Limb (tissue), 2 donors: ENCODE measurements around the gene CD4.
A peak's percentile ranks its signal among the peaks of the same experiment; 100 is the strongest.
"Not testable (repeated sequence)": the region's sequence is repeated elsewhere in the genome, so short reads cannot be mapped to it uniquely, and the experiment has no call there.

ENCODE experiments used
- DNase-seq, 2 donors: peaks; one replicate each; pipeline ENCODE4 v3.0.0-alpha.2; 2016; ENCODE audit errors: extremely low spot score in 2 of 2

The CD4 gene

GRCh38 chr12:6845395-6845794 lies 56.1 kb downstream of the CD4 start:
- DNase-seq: no peak

GRCh38 chr12:6846316-6846869 lies 57.1 kb downstream of the CD4 start:
- no peak for DNase-seq

GRCh38 chr12:6847676-6848075 lies 58.3 kb downstream of the CD4 start:
- no peak for DNase-seq

- no peak for DNase-seq
Measured at GRCh38 chr12:6849427-6849826, 60.1 kb downstream of the CD4 start.

DNA sequence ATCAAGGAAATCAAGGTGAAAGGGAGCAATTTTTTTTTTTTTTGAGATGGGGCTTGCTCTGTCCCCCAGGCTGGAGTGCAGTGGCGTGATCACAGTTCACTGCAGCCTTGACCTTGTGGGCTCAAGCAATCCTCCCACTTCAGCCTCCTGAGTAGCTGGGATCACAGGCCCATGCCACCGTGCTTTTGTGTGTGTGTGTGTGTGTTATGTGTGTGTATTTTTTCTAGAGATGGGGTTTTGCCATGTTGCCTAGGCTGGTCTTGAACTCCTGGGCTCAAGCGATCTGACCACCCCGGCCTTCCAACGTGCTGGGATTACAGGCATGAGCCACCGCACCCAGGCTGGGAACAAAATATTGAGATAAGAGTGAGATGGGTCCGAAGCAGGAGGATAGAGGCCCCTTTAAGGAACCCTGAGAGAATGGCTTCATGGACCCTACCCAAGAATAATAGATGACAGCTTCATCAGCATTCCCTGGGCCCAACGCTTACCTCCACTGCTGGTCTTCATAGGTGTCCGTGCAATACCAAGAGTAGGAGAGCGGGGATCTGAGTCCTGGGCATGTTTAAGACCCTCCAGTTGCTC lies 60.7 kb downstream of the CD4 start:
- DNase-seq: no peak

GRCh38 chr12:6850796-6851152 lies 61.4 kb downstream of the CD4 start:
- DNase-seq: no peak

DNA sequence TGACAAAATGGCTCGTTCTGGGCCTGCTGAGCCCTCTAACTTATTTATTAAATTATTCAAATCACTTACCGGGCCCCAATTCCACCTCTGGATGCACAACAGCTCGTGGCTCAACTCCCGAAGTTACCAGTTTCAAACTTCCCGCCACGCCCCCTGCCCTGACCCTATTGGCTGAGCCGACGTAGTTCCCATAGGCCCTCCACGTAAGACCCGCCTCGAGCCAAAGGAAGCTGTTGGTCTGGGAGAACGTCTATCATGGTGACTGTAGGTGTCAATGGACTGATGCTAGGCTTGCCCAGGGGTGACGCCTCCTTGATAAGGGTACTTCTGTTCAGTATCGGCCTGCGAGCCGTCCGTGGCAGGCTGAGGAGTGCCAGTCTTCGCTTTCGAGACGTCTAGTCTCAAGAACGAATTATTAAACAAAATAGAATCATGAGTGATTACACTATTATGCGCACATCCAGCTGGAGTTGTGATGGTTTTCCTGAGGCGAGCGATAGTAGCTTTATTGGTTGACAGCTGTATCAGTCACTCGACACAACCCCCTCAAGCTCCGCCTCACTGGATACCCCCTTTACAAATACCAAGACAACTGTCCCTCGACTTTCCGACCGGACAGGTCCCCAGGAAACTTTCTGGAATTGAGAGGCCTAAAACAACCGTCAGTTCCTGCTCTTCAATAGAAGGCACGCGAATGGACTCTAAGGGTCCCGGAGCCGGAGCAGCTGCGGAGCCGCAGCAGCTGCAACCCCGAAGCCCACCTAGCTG lies 62.0 kb downstream of the CD4 start, which contains the start of gene CDCA3:
Gene CDCA3, minus strand, starts transcription at position 134 of the 768 bp plus-strand sequence. CDS start 334 bp downstream, outside the sequence.
- DNase-seq: peak; percentile 93 to 98

- peak; percentile 99 to 100 for DNase-seq
Measured at GRCh38 chr12:6851921-6852650, 62.8 kb downstream of the CD4 start, which contains the start of gene USP5. USP5 (plus strand) TSS chr12:6852150; CDS start chr12:6852180, 30 bp downstream.

DNA sequence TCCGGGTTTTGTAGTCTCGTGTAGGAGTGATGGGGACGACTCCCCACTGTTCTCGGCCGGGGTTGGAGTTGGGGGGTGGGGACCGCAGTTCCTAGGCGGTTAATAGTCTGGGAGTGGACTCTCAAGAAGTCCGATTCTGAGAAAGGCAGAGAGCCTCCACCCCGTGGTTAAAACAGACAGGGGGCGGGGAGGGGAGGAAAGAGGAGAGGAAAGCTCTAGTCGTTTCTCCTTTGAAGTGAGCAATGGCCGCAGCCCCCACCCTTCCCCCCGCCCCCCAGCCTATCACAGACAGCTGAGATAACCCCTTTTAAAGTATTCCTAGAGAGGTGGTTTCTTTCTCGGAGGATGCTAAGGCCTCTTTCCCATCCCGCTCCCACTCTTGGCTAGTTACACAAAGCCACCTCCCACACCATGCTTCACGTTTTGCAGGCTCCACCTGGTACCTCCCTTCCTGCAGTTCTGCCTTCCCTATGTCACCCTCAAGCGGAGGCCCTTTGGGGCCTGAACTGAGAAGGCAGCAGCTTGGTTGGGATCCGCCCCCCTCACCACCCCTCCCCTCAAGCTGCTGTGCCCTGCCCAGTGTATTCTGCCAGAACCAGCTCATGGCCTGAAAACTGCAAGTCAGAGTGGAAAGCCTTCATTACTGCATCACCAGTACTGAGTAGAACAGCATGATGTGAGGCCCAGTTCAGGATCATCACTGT lies 63.5 kb downstream of the CD4 start:
- peak in 1 of 2 donors; percentile 65 for DNase-seq

DNA sequence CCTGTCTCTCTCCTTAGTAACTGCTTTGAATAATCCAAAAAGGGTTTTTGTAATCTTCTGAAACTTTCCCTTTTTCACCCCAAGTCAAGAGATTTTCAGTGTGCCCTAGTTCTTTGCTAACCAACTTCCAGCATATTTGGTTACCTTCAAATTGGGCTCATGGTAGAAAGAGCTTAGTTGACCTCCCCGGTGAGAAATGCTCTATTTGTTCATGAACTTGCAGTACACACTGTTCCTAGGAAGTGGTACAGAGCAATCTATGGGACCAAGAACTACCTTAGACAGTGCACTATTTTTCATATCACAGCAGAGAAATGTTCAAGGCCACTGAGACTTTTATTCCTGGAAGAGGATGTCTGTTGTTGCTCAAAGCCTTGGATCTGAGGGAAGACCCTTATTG lies 64.3 kb downstream of the CD4 start:
- no peak for DNase-seq

- no peak for DNase-seq
Measured at GRCh38 chr12:6854036-6854435, 64.7 kb downstream of the CD4 start.

GRCh38 chr12:6855322-6855721 lies 66.0 kb downstream of the CD4 start:
- no peak for DNase-seq

DNA sequence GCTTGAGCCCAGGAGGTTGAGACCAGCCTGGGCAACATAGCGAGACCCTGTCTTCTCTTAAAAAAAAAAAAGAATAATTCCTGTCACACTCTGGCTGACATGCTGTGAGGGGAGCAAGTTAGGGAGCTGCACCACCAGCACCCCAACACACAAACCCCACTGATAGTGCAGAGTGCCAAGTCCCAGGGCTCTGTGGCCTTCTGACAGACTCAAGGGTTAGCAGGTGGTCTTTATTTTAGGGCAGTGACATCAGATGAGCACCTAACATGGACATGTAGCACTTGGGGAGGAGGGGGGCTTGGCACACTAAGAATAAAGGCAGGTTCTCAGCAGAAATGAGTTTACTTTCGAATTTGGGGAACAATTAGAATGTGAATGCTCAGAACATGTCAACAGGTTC lies 69.5 kb downstream of the CD4 start:
- DNase-seq: no peak

DNA sequence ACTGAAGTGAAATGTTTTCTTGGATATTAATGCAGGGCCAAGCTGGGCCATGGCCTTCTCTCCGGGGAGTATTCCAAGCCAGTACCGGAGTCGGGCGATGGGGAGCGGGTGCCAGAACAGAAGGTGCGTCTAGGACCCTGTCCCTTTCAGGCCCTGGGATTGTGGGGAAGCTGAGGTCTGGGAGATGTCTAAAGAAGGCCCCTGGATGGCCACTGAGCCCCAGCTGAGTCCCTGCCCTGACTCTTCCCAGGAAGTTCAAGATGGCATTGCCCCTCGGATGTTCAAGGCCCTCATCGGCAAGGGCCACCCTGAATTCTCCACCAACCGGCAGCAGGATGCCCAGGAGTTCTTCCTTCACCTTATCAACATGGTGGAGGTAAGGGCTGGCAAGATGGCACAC lies 70.8 kb downstream of the CD4 start:
- no peak for DNase-seq

DNA sequence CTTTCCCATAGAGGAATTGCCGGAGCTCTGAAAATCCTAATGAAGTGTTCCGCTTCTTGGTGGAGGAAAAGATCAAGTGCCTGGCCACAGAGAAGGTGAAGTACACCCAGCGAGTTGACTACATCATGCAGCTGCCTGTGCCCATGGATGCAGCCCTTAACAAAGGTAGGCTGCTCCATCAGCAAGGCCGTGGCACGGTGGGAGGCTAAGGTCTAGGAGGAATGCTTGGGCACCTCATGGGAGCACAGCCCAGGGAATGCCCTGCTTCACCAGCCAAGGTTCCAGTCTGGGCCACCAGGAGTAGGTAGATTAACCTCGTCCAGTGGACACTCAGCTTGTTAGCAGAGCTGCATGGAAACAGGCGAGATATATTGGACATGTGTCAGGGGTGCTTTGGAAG lies 71.6 kb downstream of the CD4 start:
- DNase-seq: no peak

DNA sequence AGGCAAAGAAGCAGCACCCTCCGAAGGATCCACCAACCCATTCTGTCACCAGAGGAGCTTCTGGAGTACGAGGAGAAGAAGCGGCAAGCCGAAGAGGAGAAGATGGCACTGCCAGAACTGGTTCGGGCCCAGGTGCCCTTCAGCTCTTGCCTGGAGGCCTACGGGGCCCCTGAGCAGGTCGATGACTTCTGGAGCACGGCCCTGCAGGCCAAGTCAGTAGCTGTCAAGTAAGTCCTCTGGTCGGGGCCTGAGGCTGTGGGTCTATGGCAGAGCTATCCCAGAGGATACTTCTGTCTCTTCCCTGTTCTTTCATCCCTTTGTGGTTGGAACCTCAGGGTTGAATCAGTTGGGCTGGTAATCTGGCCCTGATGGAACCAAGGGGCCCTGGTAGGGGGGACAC lies 72.1 kb downstream of the CD4 start:
- DNase-seq: no peak

DNA sequence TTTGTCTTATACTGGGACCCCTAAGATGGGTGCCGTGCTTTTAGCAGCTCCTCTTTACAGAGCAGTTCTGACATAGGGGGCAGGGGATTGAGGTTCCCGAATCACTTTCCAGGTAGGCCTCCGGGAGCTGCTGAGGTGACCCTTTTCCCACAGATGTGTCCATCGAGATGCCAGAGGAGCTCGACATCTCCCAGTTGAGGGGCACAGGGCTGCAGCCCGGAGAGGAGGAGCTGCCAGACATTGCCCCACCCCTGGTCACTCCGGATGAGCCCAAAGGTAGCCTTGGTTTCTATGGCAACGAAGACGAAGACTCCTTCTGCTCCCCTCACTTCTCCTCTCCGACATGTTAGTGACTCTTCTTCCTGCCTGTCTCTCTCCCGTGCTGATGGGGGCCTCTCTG lies 73.7 kb downstream of the CD4 start:
- DNase-seq: no peak

DNA sequence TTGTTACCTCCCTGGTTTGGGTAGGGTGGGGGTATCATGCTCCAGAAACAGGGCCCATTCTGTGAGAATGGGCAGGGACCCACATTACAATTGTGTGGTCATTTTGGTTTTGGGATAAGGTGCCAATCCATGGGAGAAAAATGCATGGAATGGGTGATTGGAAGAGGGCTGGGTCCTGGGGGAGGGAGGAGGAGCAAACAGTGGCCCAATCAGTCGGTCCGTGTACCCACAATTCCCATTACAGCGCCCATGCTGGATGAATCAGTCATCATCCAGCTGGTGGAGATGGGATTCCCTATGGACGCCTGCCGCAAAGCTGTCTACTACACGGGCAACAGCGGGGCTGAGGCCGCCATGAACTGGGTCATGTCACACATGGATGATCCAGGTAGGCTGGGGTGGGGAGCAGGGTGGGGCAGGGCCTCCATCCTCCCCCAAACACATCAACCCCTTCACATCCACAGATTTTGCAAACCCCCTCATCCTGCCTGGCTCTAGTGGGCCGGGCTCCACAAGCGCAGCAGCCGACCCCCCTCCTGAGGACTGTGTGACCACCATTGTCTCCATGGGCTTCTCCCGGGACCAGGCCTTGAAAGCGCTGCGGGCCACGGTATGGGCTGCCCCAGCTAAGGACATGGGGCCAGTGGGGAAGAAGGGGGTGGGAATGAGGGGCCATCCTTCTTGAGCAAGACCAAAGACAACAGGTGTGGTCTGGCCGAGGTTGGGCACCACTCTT lies 74.4 kb downstream of the CD4 start:
- DNase-seq: no peak

GRCh38 chr12:6865307-6865706 lies 76.0 kb downstream of the CD4 start:
- not testable (repeated sequence) for DNase-seq

DNA sequence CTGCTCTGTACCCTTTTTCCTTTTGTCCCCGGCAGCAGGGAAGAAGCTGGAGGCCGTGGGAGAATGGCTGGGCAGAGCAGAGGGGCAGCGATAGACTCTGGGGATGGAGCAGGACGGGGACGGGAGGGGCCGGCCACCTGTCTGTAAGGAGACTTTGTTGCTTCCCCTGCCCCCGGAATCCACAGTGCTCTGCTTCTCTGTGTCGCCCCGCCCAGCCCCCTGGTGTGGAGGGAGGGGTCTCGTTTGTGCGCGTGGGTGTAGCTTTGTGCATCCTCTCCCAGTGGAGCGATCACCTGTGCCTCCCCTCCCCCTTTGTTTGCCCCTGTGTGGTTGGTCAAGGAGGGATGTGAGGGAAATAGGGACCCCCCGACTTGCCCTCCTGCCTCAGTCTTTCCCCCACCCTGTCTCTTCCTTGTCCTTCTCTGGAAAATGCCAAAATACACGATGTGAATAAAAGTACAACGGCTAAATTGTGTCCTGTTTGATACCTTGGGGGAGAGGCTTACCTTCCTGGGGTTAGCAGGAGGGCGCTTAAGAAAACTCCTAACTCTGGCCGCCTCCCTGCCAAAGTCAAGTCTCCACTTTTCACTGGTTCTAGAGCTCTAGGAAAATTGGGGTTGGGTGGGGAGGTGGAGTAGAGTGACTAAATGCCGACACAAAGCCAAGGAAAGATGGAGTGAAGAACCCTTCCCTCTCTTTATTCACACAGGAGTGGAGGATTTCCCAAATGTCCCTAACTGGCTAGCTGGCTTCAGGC lies 77.0 kb downstream of the CD4 start:
- no peak for DNase-seq
